Prostate gland (tissue), 2 donors: ENCODE results near the gene HCFC1R1.

Source experiments
- CTCF ChIP-seq, 4 experiments: fragments of 200-600 bp in 2 of 4; fragments of 450-650 bp in 2 of 4; sonication (generic) in 2 of 4; IDR thresholded peaks; 1 replicate in 3 of 4; 2 replicates in 1 of 4; pipeline ENCODE4 v1.5.1; 2016 to 2019; ENCODE audit warnings: antibody characterized with exemption in 4 of 4, mild to moderate bottlenecking in 2 of 4, moderate library complexity in 2 of 4
- POLR2A ChIP-seq: fragments of 450-650 bp; IDR thresholded peaks from one replicate; pipeline ENCODE4 v1.6.1; 2016; ENCODE audit warnings: antibody characterized with exemption, mild to moderate bottlenecking

- TF ChIP-seq POLR2A (no peak), CTCF (IDR thresholded peaks at IDR 0.05) (no peak)
Measured at GRCh38 chr16:3007059-3007956, 16.4 kb downstream of the HCFC1R1 start.
